ENCODE results near the gene KIF26B.

KIF26B gene

GRCh38 chr1:245168086-245168485 is 13.3 kb downstream of the KIF26B start:
- no peak for DNase-seq (ENCODE audit: extremely low read depth, low read depth)
- no peak overlapping the region for H3K4me3 ChIP-seq (replicated peaks; ENCODE audit: low read depth, low read length)
- no peak for TF ChIP-seq CTCF (IDR thresholded peaks at IDR 0.05; ENCODE audit: low read depth, low read length, missing control alignments)

GRCh38 chr1:245168906-245169305 is 14.1 kb downstream of the KIF26B start:
- H3K4me3 ChIP-seq (replicated peaks; ENCODE audit: low read depth, low read length), result no peak overlapping the region
- no peak for DNase-seq (ENCODE audit: extremely low read depth, low read depth)
- TF ChIP-seq CTCF (IDR thresholded peaks at IDR 0.05; ENCODE audit: low read depth, low read length, missing control alignments), result no peak

GRCh38 chr1:245169376-245169775 is 14.6 kb downstream of the KIF26B start:
- no peak for DNase-seq (ENCODE audit: extremely low read depth, low read depth)
- H3K4me3 ChIP-seq (replicated peaks; ENCODE audit: low read depth, low read length), result no peak overlapping the region
- TF ChIP-seq CTCF (IDR thresholded peaks at IDR 0.05; ENCODE audit: low read depth, low read length, missing control alignments), result no peak

GRCh38 chr1:245172026-245172425 is 17.2 kb downstream of the KIF26B start:
- TF ChIP-seq CTCF (IDR thresholded peaks at IDR 0.05; ENCODE audit: low read depth, low read length, missing control alignments), result no peak
- DNase-seq (ENCODE audit: extremely low read depth, low read depth), result no peak
- H3K4me3 ChIP-seq (replicated peaks; ENCODE audit: low read depth, low read length), result no peak overlapping the region

GRCh38 chr1:245172829-245173228 is 18.0 kb downstream of the KIF26B start:
- no peak overlapping the region for H3K4me3 ChIP-seq (replicated peaks; ENCODE audit: low read depth, low read length)
- DNase-seq (ENCODE audit: extremely low read depth, low read depth), result no peak
- no peak for TF ChIP-seq CTCF (IDR thresholded peaks at IDR 0.05; ENCODE audit: low read depth, low read length, missing control alignments)

GRCh38 chr1:245173446-245174211 is 18.8 kb downstream of the KIF26B start:
- no peak for DNase-seq (ENCODE audit: extremely low read depth, low read depth)
- no peak overlapping the region for H3K4me3 ChIP-seq (replicated peaks; ENCODE audit: low read depth, low read length)
- no peak for TF ChIP-seq CTCF (IDR thresholded peaks at IDR 0.05; ENCODE audit: low read depth, low read length, missing control alignments)

Data from HFF-Myc (cell line).